Measurements from ENCODE around the gene SYCP3. TPM values are rescaled to one million over a fixed set of nuclear protein-coding genes. Genes with fewer than 3 reads are reported as not detected.
"Not testable (repeated sequence)": the region's sequence is repeated elsewhere in the genome, so short reads cannot be mapped to it uniquely, and the experiment has no call there.

Gene SYCP3
- total RNA-seq, 1 donor from 2014 or later: not detected

- H3K9me3 ChIP-seq: no peaks in the 10 kb centered on the region
Observed at GRCh38 chr12:101691503-101692096, 47.7 kb downstream of the SYCP3 start.

GRCh38 chr12:101690544-101691098 is 48.6 kb downstream of the SYCP3 start:
- H3K4me1 ChIP-seq: no peaks in the 10 kb centered on the region
- no peaks in the 10 kb centered on the region for H3K36me3 ChIP-seq
- H3K9me3 ChIP-seq: no peaks in the 10 kb centered on the region
- no peaks in the 10 kb centered on the region for H3K27me3 ChIP-seq
- intact Hi-C loops (cut with DNase I): no loop called here
- TF ChIP-seq, protein P1, sequence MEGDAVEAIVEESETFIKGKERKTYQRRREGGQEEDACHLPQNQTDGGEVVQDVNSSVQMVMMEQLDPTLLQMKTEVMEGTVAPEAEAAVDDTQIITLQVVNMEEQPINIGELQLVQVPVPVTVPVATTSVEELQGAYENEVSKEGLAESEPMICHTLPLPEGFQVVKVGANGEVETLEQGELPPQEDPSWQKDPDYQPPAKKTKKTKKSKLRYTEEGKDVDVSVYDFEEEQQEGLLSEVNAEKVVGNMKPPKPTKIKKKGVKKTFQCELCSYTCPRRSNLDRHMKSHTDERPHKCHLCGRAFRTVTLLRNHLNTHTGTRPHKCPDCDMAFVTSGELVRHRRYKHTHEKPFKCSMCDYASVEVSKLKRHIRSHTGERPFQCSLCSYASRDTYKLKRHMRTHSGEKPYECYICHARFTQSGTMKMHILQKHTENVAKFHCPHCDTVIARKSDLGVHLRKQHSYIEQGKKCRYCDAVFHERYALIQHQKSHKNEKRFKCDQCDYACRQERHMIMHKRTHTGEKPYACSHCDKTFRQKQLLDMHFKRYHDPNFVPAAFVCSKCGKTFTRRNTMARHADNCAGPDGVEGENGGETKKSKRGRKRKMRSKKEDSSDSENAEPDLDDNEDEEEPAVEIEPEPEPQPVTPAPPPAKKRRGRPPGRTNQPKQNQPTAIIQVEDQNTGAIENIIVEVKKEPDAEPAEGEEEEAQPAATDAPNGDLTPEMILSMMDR (IDR thresholded peaks at IDR 0.05): no peak
- DNase-seq (ENCODE audit: low spot score in 2 of 2): no peak
- H3K27ac ChIP-seq: no peak overlapping the region
- no peak overlapping the region for H3K4me3 ChIP-seq

More at GRCh38 chr12:101691503-101692096, 47.7 kb downstream of the SYCP3 start:
- H3K36me3 ChIP-seq: no peaks in the 10 kb centered on the region
- no peak overlapping the region for H3K4me3 ChIP-seq
- TF ChIP-seq, protein P1 (IDR thresholded peaks at IDR 0.05): no peak
- H3K27me3 ChIP-seq: no peaks in the 10 kb centered on the region
- no peak for DNase-seq (ENCODE audit: low spot score in 2 of 2)
- intact Hi-C loops (cut with DNase I): no loop called here
- no peak overlapping the region for H3K27ac ChIP-seq
- H3K4me1 ChIP-seq: peaks cover 2 to 3% of the 10 kb centered on the region in 2 donors

- no peaks in the 10 kb centered on the region for H3K27me3 ChIP-seq
- intact Hi-C loops (cut with DNase I): no loop called here
Observed at GRCh38 chr12:101686176-101686575, 53.1 kb downstream of the SYCP3 start.

GRCh38 chr12:101685092-101685491 is 54.2 kb downstream of the SYCP3 start:
- intact Hi-C loops (cut with DNase I): no loop called here
- no peaks in the 10 kb centered on the region for H3K4me1 ChIP-seq
- no peak for DNase-seq (ENCODE audit: low spot score in 2 of 2)

More at GRCh38 chr12:101686176-101686575, 53.1 kb downstream of the SYCP3 start:
- no peak overlapping the region for H3K27ac ChIP-seq
- no peak for DNase-seq (ENCODE audit: low spot score in 2 of 2)
- H3K9me3 ChIP-seq: no peaks in the 10 kb centered on the region
- no peaks in the 10 kb centered on the region for H3K4me1 ChIP-seq
- no peak overlapping the region for H3K4me3 ChIP-seq
- no peaks in the 10 kb centered on the region for H3K36me3 ChIP-seq
- TF ChIP-seq, protein P1 (IDR thresholded peaks at IDR 0.05): no peak

GRCh38 chr12:101681627-101682026 is 57.6 kb downstream of the SYCP3 start:
- DNase-seq (ENCODE audit: low spot score in 2 of 2); intact Hi-C loops (cut with DNase I); H3K27me3 ChIP-seq; H3K27ac ChIP-seq; H3K9me3 ChIP-seq; H3K36me3 ChIP-seq; H3K4me3 ChIP-seq; H3K4me1 ChIP-seq: not testable (repeated sequence)

More at GRCh38 chr12:101685092-101685491, 54.2 kb downstream of the SYCP3 start:
- no peaks in the 10 kb centered on the region for H3K36me3 ChIP-seq
- no peaks in the 10 kb centered on the region for H3K27me3 ChIP-seq
- TF ChIP-seq, protein P1 (IDR thresholded peaks at IDR 0.05): no peak
- no peak overlapping the region for H3K27ac ChIP-seq
- no peaks in the 10 kb centered on the region for H3K9me3 ChIP-seq
- H3K4me3 ChIP-seq: no peak overlapping the region

DNA sequence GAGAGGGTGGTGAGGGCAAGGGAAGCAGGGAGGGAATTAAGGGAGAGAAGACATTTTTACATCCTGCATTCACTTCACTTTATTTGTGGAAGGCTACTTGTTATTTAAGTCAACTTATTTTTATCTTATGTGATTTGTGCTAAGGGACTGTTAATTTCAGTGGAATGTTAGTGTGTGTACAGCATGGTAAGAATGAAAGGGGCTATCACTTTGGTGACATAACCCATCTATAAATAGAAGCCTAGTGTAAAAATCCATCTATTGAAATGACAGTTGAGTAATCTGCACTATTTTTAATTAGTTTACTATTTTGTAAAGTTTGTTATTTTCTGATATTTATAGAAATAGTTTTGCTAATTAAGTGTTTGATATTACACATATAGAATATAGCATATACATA is 58.6 kb downstream of the SYCP3 start:
- TF ChIP-seq, protein P1 (IDR thresholded peaks at IDR 0.05): no peak
- intact Hi-C loops (cut with DNase I): no loop called here

More for the DNA sequence above, 58.6 kb downstream of the SYCP3 start:
- H3K36me3 ChIP-seq: no peaks in the 10 kb centered on the region
- no peaks in the 10 kb centered on the region for H3K9me3 ChIP-seq
- no peak overlapping the region for H3K27ac ChIP-seq
- H3K4me3 ChIP-seq: no peak overlapping the region
- no peaks in the 10 kb centered on the region for H3K27me3 ChIP-seq
- no peaks in the 10 kb centered on the region for H3K4me1 ChIP-seq
- no peak for DNase-seq (ENCODE audit: low spot score in 2 of 2)

All from ascending aorta (tissue), 2 donors.